PFSK-1 (cell line): ENCODE measurements around the gene PACS2.

ENCODE experiments used
- SIN3A ChIP-seq: IDR thresholded peaks from 2 replicates; pipeline ENCODE4 v1.6.1; 2012; ENCODE audit warnings: mild to moderate bottlenecking, low read length, moderate library complexity, borderline replicate concordance; ENCODE audit not compliant: insufficient read depth
- TAF1 ChIP-seq: IDR thresholded peaks from 2 replicates; pipeline ENCODE4 v1.6.1; 2012; ENCODE audit warnings: low read length, control low read depth, borderline replicate concordance; ENCODE audit not compliant: insufficient read depth
- TF ChIP-seq, protein P1 (sequence below), 2 experiments: IDR thresholded peaks; 2 replicates each; pipeline versions ENCODE4 v1.6.1 to v1.8.0; 2011 to 2012; ENCODE audit warnings: low read depth in 2 of 2, low read length in 2 of 2, control low read depth in 1 of 2, inconsistent platforms in 1 of 2, mild to moderate bottlenecking in 1 of 2, moderate library complexity in 1 of 2; ENCODE audit not compliant: insufficient read depth in 1 of 2

DNA sequence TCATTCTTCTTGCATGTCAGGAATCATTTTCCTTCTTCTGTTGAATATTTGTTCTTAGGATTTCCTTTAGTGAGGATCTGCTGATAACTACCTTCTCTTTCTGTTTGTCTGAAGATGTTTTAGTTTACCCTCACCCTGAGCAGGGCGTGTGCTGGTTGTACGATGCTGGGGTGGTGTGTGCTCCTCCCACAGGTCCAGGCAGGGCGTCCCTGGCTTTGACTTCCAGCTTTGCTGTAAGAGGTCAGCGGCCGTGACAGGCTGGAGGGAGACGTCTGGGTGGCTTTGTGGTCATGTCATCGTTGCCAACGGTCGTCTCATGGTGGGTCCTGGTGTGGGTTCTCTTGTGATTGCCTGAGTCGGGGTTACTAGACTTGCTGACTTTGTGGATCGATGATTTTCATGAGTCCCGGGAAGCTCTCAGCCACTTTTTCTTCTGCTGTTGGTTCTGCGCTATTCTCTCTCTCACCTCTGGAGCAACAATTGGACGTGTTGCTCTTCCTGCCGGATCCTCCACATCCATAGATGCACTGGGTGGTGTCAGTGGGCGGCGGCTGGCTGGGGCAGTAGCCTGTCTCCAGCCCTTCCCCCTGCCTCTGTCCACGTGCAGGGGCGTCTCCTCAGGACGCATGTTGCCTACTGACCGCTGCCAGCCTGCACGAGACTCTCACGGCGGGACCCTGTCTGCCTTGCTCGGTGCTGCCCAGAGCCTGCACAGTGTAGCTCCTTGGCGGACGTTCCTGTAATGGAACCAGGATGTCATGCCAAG, 8.4 kb downstream of the PACS2 start:
- no peak for TF ChIP-seq SIN3A
- TF ChIP-seq, protein P1, sequence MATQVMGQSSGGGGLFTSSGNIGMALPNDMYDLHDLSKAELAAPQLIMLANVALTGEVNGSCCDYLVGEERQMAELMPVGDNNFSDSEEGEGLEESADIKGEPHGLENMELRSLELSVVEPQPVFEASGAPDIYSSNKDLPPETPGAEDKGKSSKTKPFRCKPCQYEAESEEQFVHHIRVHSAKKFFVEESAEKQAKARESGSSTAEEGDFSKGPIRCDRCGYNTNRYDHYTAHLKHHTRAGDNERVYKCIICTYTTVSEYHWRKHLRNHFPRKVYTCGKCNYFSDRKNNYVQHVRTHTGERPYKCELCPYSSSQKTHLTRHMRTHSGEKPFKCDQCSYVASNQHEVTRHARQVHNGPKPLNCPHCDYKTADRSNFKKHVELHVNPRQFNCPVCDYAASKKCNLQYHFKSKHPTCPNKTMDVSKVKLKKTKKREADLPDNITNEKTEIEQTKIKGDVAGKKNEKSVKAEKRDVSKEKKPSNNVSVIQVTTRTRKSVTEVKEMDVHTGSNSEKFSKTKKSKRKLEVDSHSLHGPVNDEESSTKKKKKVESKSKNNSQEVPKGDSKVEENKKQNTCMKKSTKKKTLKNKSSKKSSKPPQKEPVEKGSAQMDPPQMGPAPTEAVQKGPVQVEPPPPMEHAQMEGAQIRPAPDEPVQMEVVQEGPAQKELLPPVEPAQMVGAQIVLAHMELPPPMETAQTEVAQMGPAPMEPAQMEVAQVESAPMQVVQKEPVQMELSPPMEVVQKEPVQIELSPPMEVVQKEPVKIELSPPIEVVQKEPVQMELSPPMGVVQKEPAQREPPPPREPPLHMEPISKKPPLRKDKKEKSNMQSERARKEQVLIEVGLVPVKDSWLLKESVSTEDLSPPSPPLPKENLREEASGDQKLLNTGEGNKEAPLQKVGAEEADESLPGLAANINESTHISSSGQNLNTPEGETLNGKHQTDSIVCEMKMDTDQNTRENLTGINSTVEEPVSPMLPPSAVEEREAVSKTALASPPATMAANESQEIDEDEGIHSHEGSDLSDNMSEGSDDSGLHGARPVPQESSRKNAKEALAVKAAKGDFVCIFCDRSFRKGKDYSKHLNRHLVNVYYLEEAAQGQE (IDR thresholded peaks at IDR 0.05; ENCODE audit: insufficient read depth in 1 of 2, low read depth in 2 of 2, low read length in 2 of 2): no peak
- no peak for TF ChIP-seq TAF1
